Stimulated activated CD8-positive, alpha-beta memory T cell treated with anti-CD3 and anti-CD28 coated beads, Interleukin-12 subunit alpha, Interleukin-12 subunit beta, amount 100 ng/mL, for 24 hours (primary cell): ENCODE data around the gene LRRC73.
"Not testable (repeated sequence)": the region's sequence is repeated elsewhere in the genome, so short reads cannot be mapped to it uniquely, and the experiment has no call there.

ENCODE experiments used
- DNase-seq: peaks from one replicate; pipeline ENCODE4 v3.0.0-alpha.2; 2020; ENCODE audit errors: extremely low read depth

Gene LRRC73

DNA sequence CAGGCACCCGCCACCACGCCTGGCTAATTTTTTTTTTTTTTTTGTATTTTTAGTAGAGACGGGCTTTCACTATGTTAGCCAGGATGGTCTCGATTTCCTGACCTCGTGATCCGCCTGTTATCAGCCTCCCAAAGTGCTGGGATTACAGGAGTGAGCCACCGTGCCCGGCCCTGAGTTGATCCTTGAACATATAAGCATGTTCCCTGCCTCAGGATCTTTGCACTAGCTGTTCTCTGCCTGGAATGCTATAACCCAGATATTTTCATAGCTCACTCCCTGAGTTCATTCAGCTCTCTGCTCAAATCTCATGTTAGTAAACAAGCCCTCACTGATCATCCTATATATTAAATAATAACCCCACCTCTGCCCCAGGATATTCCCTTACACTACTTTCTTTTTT, 45.8 kb downstream of the LRRC73 start:
- DNase-seq: no peak

DNA sequence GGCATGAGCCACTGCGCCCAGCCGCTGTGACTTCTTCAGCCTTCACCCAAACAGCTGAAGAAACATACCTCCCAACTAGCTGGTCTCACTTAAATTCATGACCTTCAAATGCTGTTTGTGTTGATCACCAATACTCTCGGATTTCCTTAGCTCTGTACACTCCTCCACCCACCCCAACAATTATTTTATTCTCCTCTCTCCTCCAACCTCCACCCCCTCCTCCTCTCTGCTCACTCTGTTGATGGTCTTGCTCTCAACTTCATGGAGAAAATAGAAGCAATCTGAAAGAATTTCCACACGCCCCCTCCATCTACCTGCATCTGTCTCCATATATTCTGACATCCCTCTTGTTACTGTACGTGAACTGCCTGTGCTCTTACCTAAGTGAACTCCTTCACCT, 48.2 kb downstream of the LRRC73 start:
- DNase-seq: no peak

DNA sequence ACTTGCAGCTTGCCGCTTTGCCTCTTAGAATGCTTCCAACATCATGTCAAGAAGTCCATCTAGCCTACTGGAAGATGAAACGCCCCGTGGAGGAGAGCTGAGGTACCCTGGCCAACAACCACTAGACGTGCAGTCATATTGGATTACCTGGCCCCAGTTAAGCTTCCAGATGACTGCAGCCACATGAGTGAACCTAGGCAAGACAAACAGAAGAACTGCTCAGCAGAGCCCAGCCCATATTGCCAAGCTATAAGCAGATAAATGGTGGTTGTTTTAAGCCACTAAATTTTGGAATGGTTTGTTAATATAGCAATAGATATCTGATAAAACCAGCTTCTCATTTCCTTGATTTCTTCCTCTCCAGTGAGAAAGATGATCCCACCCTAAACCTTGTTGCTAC, 50.1 kb downstream of the LRRC73 start:
- no peak for DNase-seq

DNA sequence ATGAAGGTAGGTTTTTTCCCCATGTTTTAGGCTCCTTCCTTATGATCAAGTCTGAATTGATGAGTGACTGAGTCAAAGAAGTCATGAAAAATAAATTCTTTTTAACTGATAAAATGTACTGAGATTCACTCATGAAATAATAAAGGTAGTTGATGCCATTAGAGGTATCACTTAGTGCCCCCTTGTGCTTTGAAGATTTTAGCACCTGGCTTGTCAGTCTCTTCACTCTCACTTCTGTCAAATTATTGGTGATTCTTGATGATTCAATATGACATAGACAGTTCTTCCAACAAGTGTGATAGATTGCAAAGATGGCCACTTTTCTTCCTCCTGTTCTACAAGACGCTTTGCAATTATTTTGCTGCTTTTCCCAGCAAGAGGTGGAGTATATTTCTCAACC, 50.6 kb downstream of the LRRC73 start:
- DNase-seq: no peak

DNA sequence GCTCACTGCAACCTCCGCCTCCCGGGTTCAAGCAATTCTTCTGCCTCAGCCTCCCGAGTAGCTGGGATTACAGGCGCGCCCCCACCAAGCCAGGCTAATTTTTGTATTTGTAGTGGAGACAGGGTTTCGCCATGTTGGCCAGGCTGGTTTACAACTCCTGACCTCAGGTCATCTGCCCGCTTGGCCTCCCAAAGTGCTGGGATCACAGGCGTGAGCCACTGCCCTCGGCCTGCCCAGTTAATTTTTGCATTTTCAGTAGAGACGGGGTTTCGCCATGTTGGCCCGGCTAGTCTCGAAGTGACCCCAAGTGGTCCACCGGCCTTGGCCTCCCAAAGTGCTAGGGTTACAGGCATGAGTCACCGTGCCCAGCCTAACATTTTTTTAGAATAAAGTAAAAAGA, 52.0 kb downstream of the LRRC73 start:
- not testable (repeated sequence) for DNase-seq

DNA sequence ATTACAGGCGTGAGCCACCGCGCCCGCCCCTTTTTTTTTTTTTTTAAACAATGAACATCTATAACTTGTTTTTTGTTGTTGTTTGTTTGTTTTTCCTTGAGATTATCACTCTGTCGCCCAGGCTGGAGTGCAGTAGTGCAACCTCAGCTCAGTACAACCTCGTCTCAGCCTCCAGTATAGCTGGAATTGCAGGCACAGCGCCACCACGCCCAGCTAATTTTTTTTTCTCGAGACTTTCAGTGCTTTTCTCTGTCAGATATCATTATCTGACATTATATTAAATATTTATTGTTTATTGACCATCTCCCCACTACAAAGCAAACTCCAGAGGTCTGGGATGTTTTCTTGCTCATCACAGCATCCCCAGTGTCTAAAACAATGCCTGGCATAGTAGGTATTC, 52.5 kb downstream of the LRRC73 start:
- DNase-seq: no peak
